ENCODE results near the gene GOLGA3. TPM values are rescaled to one million over a fixed set of nuclear protein-coding genes. Genes with fewer than 3 reads are reported as not detected.

The GOLGA3 gene
- total and polyA plus RNA-seq, 2 donors: 19.5 to 34.2 TPM

DNA sequence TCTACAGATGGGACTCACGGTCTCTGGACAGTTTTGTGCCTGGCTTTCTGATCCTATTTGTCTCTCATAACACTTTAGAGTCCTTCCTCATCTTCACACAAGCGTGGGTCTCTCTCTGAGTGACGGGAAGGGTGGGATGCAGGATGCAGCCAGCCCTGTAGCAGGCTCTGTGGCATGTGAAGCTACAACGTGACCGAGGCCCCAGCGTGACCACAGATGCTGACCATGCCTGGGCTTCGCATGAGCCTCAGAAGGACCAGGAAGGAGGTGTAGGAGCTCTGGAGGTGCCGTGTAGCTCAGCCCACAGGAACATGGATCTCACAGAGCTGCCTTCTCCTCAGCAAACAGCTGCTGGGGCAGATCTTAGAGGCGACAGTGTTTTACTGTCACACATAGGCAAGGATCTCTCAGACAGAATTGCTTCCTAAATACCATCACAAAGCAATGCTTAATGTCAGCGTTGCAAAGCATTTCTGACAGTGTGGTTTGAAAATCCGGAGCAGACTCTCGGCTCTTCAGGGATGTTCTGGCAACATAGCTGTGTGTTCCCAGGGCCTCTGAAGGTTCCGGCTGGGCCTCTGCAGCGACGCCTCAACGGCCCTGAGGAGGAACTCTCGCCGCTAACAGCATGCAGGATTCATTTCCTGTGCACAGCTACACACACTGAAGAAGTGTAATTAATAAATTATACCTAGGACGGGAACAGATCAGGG lies 88.9 kb downstream of the GOLGA3 start:
- Histone ChIP-seq H3K36me3 (ENCODE audit: control insufficient read depth in 2 of 2, insufficient read depth in 2 of 2, low read length in 1 of 2) (peaks cover 83 to 92% of the 10 kb centered on the region in 2 donors), H3K9me3 (ENCODE audit: control insufficient read depth in 2 of 2, insufficient read depth in 1 of 2, low read length in 1 of 2) (no peaks in the 10 kb centered on the region), H3K4me1 (ENCODE audit: control insufficient read depth in 2 of 2, insufficient read depth in 2 of 2, low read length in 2 of 2) (no peaks in the 10 kb centered on the region), H3K27ac (ENCODE audit: low read depth in 1 of 2, low read length in 1 of 2) (no peak overlapping the region), H3K4me3 (ENCODE audit: low read length in 2 of 2) (no peak overlapping the region), H3K27me3 (ENCODE audit: control insufficient read depth in 2 of 2, insufficient read depth in 1 of 2, low read length in 1 of 2) (no peaks in the 10 kb centered on the region)
- DNase-seq (ENCODE audit: low read depth in 6 of 9, low spot score in 9 of 9): no peak
- WGBS: 96% methylated on average over 19 of the region's 19 CpGs

DNA sequence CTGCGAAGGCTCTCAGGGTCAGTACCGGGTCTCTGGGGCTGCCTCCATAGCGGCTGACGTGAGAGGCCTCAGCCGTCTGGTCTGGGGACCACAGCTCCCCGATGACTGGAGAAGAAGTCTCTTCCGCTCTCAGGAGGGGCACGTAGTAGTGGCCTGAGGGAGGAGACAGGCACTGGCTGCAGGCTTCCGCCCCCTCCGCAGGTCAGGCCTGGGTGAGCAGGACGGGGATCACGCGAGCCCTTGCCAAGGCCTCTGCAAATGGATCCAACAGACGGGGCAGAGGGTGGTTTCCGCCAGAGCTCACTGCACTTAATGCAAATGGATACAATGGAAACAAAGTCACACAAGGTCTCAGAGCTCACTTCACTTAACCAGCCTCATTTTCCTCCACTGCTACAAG lies 91.8 kb downstream of the GOLGA3 start:
- no peak for DNase-seq (ENCODE audit: low read depth in 6 of 9, low spot score in 9 of 9)
- H3K9me3 ChIP-seq (ENCODE audit: control insufficient read depth in 2 of 2, insufficient read depth in 1 of 2, low read length in 1 of 2): peaks cover 0 to under 1% of the 10 kb centered on the region in 2 donors
- H3K4me1 ChIP-seq (ENCODE audit: control insufficient read depth in 2 of 2, insufficient read depth in 2 of 2, low read length in 2 of 2): no peaks in the 10 kb centered on the region
- no peaks in the 10 kb centered on the region for H3K27me3 ChIP-seq (ENCODE audit: control insufficient read depth in 2 of 2, insufficient read depth in 1 of 2, low read length in 1 of 2)
- H3K4me3 ChIP-seq (ENCODE audit: low read length in 2 of 2): no peak overlapping the region
- H3K27ac ChIP-seq (ENCODE audit: low read depth in 1 of 2, low read length in 1 of 2): no peak overlapping the region
- H3K36me3 ChIP-seq (ENCODE audit: control insufficient read depth in 2 of 2, insufficient read depth in 2 of 2, low read length in 1 of 2): peaks cover 86 to 92% of the 10 kb centered on the region in 2 donors
- over 99% methylated on average over 15 of the region's 15 CpGs for WGBS

DNA sequence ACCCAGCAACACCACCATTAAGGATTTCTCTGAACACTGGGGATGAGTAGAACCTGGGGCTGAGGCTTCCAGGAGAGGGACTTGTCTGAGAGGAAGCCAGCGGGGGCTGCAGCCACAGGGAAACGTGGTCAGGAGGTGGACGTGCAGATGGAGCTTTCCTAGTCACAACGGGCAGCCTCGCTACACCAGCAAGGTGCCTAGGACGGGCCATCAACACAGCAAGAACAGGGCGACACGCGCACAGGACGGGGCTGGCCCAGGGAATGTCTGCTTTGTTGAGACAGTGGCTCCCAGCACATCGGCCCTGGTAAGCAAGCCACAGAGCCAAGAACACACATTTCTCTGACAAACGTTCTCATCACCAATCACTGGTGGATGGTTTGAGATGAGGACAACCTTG lies 92.3 kb downstream of the GOLGA3 start:
- Histone ChIP-seq H3K27ac (ENCODE audit: low read depth in 1 of 2, low read length in 1 of 2) (no peak overlapping the region), H3K9me3 (ENCODE audit: control insufficient read depth in 2 of 2, insufficient read depth in 1 of 2, low read length in 1 of 2) (peaks cover 0 to 4% of the 10 kb centered on the region in 2 donors), H3K4me3 (ENCODE audit: low read length in 2 of 2) (no peak overlapping the region), H3K4me1 (ENCODE audit: control insufficient read depth in 2 of 2, insufficient read depth in 2 of 2, low read length in 2 of 2) (no peaks in the 10 kb centered on the region), H3K36me3 (ENCODE audit: control insufficient read depth in 2 of 2, insufficient read depth in 2 of 2, low read length in 1 of 2) (peaks cover 92% of the 10 kb centered on the region in 2 donors), H3K27me3 (ENCODE audit: control insufficient read depth in 2 of 2, insufficient read depth in 1 of 2, low read length in 1 of 2) (no peaks in the 10 kb centered on the region)
- no peak for DNase-seq (ENCODE audit: low read depth in 6 of 9, low spot score in 9 of 9)
- WGBS: 97% methylated on average over 12 of the region's 12 CpGs

GRCh38 chr12:132735496-132735895 lies 93.2 kb downstream of the GOLGA3 start:
- DNase-seq (ENCODE audit: low read depth in 6 of 9, low spot score in 9 of 9): no peak
- no peaks in the 10 kb centered on the region for H3K27me3 ChIP-seq (ENCODE audit: control insufficient read depth in 2 of 2, insufficient read depth in 1 of 2, low read length in 1 of 2)
- WGBS: 98% methylated on average over 20 of the region's 20 CpGs
- H3K4me3 ChIP-seq (ENCODE audit: low read length in 2 of 2): no peak overlapping the region
- peaks cover 92 to 94% of the 10 kb centered on the region in 2 donors for H3K36me3 ChIP-seq (ENCODE audit: control insufficient read depth in 2 of 2, insufficient read depth in 2 of 2, low read length in 1 of 2)
- peaks cover 2 to 7% of the 10 kb centered on the region in 2 donors for H3K9me3 ChIP-seq (ENCODE audit: control insufficient read depth in 2 of 2, insufficient read depth in 1 of 2, low read length in 1 of 2)
- H3K4me1 ChIP-seq (ENCODE audit: control insufficient read depth in 2 of 2, insufficient read depth in 2 of 2, low read length in 2 of 2): no peaks in the 10 kb centered on the region
- no peak overlapping the region for H3K27ac ChIP-seq (ENCODE audit: low read depth in 1 of 2, low read length in 1 of 2)

- Histone ChIP-seq H3K4me1 (ENCODE audit: control insufficient read depth in 2 of 2, insufficient read depth in 2 of 2, low read length in 2 of 2) (no peaks in the 10 kb centered on the region), H3K27me3 (ENCODE audit: control insufficient read depth in 2 of 2, insufficient read depth in 1 of 2, low read length in 1 of 2) (no peaks in the 10 kb centered on the region), H3K36me3 (ENCODE audit: control insufficient read depth in 2 of 2, insufficient read depth in 2 of 2, low read length in 1 of 2) (peaks cover 89 to 90% of the 10 kb centered on the region in 2 donors), H3K9me3 (ENCODE audit: control insufficient read depth in 2 of 2, insufficient read depth in 1 of 2, low read length in 1 of 2) (peaks cover 4 to 12% of the 10 kb centered on the region in 2 donors), H3K4me3 (ENCODE audit: low read length in 2 of 2) (no peak overlapping the region), H3K27ac (ENCODE audit: low read depth in 1 of 2, low read length in 1 of 2) (no peak overlapping the region)
- 88% methylated on average over 10 of the region's 10 CpGs for WGBS
- no peak for DNase-seq (ENCODE audit: low read depth in 6 of 9, low spot score in 9 of 9)
Measured at GRCh38 chr12:132734206-132734605, 94.5 kb downstream of the GOLGA3 start.

- peaks cover 89 to 94% of the 10 kb centered on the region in 2 donors for H3K36me3 ChIP-seq (ENCODE audit: control insufficient read depth in 2 of 2, insufficient read depth in 2 of 2, low read length in 1 of 2)
- no peak overlapping the region for H3K4me3 ChIP-seq (ENCODE audit: low read length in 2 of 2)
- no peaks in the 10 kb centered on the region for H3K4me1 ChIP-seq (ENCODE audit: control insufficient read depth in 2 of 2, insufficient read depth in 2 of 2, low read length in 2 of 2)
- 98% methylated on average over 17 of the region's 17 CpGs for WGBS
- H3K27ac ChIP-seq (ENCODE audit: low read depth in 1 of 2, low read length in 1 of 2): no peak overlapping the region
- peaks cover 4 to 12% of the 10 kb centered on the region in 2 donors for H3K9me3 ChIP-seq (ENCODE audit: control insufficient read depth in 2 of 2, insufficient read depth in 1 of 2, low read length in 1 of 2)
- DNase-seq (ENCODE audit: low read depth in 6 of 9, low spot score in 9 of 9): no peak
- H3K27me3 ChIP-seq (ENCODE audit: control insufficient read depth in 2 of 2, insufficient read depth in 1 of 2, low read length in 1 of 2): no peaks in the 10 kb centered on the region
Measured at GRCh38 chr12:132731574-132731973, 97.1 kb downstream of the GOLGA3 start.

GRCh38 chr12:132730353-132730752 lies 98.3 kb downstream of the GOLGA3 start:
- Histone ChIP-seq H3K27ac (ENCODE audit: low read depth in 1 of 2, low read length in 1 of 2) (no peak overlapping the region), H3K9me3 (ENCODE audit: control insufficient read depth in 2 of 2, insufficient read depth in 1 of 2, low read length in 1 of 2) (peaks cover 4 to 12% of the 10 kb centered on the region in 2 donors), H3K27me3 (ENCODE audit: control insufficient read depth in 2 of 2, insufficient read depth in 1 of 2, low read length in 1 of 2) (no peaks in the 10 kb centered on the region), H3K4me3 (ENCODE audit: low read length in 2 of 2) (no peak overlapping the region), H3K4me1 (ENCODE audit: control insufficient read depth in 2 of 2, insufficient read depth in 2 of 2, low read length in 2 of 2) (no peaks in the 10 kb centered on the region), H3K36me3 (ENCODE audit: control insufficient read depth in 2 of 2, insufficient read depth in 2 of 2, low read length in 1 of 2) (peaks cover 90% of the 10 kb centered on the region in 2 donors)
- 98% methylated on average over 11 of the region's 11 CpGs for WGBS
- DNase-seq (ENCODE audit: low read depth in 6 of 9, low spot score in 9 of 9): no peak

DNA sequence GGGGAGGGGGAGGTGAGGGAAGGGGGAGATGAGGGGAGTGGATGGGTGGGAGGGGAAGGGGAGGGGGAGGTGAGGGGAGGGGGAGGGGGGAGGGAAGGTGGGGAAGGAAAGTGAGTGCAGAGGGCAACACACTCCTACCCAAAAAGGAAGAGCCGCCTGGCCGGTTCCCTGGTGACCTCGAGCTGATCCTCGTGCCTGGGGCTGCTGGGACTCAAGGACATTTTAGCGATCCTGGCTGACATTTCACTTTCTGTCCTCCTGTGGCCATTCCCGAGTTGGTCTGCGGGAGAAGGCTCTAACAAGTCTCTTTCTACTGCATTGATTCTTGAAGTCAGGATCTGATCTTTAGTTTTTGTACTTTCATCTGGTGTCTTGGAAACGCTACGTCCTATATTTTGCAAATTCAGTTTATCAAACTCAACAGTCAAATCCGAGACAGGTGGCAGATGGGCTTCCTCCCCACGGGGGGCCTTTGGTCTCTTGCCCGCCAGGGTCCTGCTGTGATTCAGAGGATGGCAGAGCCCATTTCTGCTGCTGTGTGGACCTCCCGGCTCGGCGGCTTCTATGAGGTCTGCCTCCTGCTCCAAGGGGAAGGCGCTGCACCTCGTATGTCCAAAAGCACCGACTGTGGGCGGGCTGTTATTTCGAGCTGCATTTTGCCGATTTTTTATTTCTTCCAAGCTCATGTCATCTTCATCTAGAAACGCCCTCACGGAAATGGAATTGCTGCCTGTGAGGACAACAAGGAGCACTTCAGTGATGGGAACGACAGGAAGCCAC lies 98.9 kb downstream of the GOLGA3 start:
- H3K27ac ChIP-seq (ENCODE audit: low read depth in 1 of 2, low read length in 1 of 2): no peak overlapping the region
- DNase-seq (ENCODE audit: low read depth in 6 of 9, low spot score in 9 of 9): no peak
- H3K9me3 ChIP-seq (ENCODE audit: control insufficient read depth in 2 of 2, insufficient read depth in 1 of 2, low read length in 1 of 2): peaks cover 4 to 12% of the 10 kb centered on the region in 2 donors
- WGBS: 94% methylated on average over 24 of the region's 24 CpGs
- H3K4me1 ChIP-seq (ENCODE audit: control insufficient read depth in 2 of 2, insufficient read depth in 2 of 2, low read length in 2 of 2): no peaks in the 10 kb centered on the region
- H3K36me3 ChIP-seq (ENCODE audit: control insufficient read depth in 2 of 2, insufficient read depth in 2 of 2, low read length in 1 of 2): peaks cover 90% of the 10 kb centered on the region in 2 donors
- no peak overlapping the region for H3K4me3 ChIP-seq (ENCODE audit: low read length in 2 of 2)
- H3K27me3 ChIP-seq (ENCODE audit: control insufficient read depth in 2 of 2, insufficient read depth in 1 of 2, low read length in 1 of 2): no peaks in the 10 kb centered on the region

DNA sequence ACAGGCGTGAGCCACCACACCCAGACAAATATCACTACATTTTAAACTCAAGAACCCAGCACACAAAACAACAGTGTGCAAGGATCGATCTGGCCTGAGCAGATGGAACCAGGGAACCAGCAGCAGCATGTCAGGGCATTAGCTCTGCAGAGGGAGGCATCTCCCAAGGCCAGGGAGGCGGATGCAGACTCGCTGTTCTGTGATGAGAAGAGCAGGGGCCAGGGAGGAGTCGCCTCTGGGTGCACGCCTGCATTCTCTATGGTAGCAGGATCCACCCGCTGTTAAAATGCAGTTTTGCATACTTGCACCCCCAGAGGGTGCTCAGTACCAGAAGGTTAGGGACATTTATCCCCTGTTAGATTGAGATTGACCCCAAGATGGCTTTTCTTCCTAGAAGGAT lies 100.2 kb downstream of the GOLGA3 start:
- 99% methylated on average over 7 of the region's 7 CpGs for WGBS
- H3K36me3 ChIP-seq (ENCODE audit: control insufficient read depth in 2 of 2, insufficient read depth in 2 of 2, low read length in 1 of 2): peaks cover 88 to 90% of the 10 kb centered on the region in 2 donors
- H3K4me1 ChIP-seq (ENCODE audit: control insufficient read depth in 2 of 2, insufficient read depth in 2 of 2, low read length in 2 of 2): no peaks in the 10 kb centered on the region
- no peak overlapping the region for H3K4me3 ChIP-seq (ENCODE audit: low read length in 2 of 2)
- DNase-seq (ENCODE audit: low read depth in 6 of 9, low spot score in 9 of 9): no peak
- H3K27ac ChIP-seq (ENCODE audit: low read depth in 1 of 2, low read length in 1 of 2): no peak overlapping the region
- no peaks in the 10 kb centered on the region for H3K27me3 ChIP-seq (ENCODE audit: control insufficient read depth in 2 of 2, insufficient read depth in 1 of 2, low read length in 1 of 2)
- peaks cover 4 to 12% of the 10 kb centered on the region in 2 donors for H3K9me3 ChIP-seq (ENCODE audit: control insufficient read depth in 2 of 2, insufficient read depth in 1 of 2, low read length in 1 of 2)

Measured in thymus (tissue), 11 donors.